ENCODE results near the gene ZNF175. TPM values are rescaled to one million over a fixed set of nuclear protein-coding genes. Genes with fewer than 3 reads are reported as not detected.

Gene ZNF175
- total and polyA plus RNA-seq, 2 donors from 2014 or later: 3.3 to 20.1 TPM

DNA sequence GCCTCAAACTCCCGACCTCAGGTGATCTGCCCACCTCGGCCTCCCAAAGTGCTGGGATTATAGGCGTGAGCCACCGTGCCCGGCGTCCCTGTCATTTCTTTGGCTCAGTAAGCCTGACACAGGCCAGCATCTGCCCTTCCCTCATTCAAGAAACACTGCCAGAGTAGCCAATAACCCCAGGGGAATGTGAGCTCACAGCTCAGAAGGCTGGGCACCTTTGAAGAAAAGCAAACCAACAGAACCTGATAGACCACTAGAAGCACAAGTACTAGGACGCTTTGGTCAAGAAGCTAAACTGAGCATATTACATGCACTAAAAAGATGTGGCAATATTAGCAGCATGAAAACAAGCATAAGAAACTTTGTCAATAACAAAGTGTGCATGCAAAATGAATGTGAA is 44.9 kb downstream of the ZNF175 start:
- Histone ChIP-seq H3K27me3 (ENCODE audit: control insufficient read depth, insufficient read depth, low read length) (no peaks in the 10 kb centered on the region), H3K9me3 (ENCODE audit: control insufficient read depth in 2 of 3, insufficient read depth in 1 of 3, low read length in 3 of 3) (peaks cover 0 to 4% (median 0%) of the 10 kb centered on the region in 3 donors), H3K4me1 (ENCODE audit: control insufficient read depth in 2 of 3, insufficient read depth in 2 of 3, low read depth in 1 of 3, low read length in 3 of 3) (no peaks in the 10 kb centered on the region), H3K36me3 (ENCODE audit: control insufficient read depth in 2 of 3, insufficient read depth in 3 of 3, low read length in 3 of 3) (no peaks in the 10 kb centered on the region), H3K27ac (ENCODE audit: low read depth in 2 of 2, low read length in 2 of 2) (no peak overlapping the region), H3K4me3 (ENCODE audit: low read length in 3 of 3) (no peak overlapping the region), H3K9ac (ENCODE audit: low read length in 3 of 3) (no peak overlapping the region)
- TF ChIP-seq CTCF (IDR thresholded peaks at IDR 0.05; ENCODE audit: borderline replicate concordance, extremely low read depth, insufficient read depth): no peak
- DNase-seq: no peak
- intact Hi-C loops (cut with DNase I): no loop called here
- FAIRE-seq: no peak

DNA sequence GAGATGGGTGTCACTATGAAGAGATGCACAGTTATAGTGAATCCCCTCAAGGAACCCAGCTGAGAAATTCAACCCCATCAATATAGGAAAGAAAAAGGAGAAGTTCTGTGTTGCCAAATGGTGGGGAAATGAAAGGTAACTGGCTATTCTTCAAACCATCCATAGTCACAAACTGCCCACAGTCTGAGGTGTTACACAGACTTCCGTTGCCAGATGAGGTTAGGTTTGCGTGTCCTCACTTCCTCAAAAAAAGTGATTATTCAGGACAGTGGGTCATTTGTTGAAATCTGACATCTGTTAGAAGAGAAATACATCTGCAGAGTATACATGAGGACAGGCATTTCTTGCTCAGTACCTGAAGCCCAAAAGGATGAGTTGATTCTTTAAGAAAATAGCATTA is 50.1 kb downstream of the ZNF175 start:
- Histone ChIP-seq H3K27ac (ENCODE audit: low read depth in 2 of 2, low read length in 2 of 2) (no peak overlapping the region), H3K9ac (ENCODE audit: low read length in 3 of 3) (no peak overlapping the region), H3K27me3 (ENCODE audit: control insufficient read depth, insufficient read depth, low read length) (no peaks in the 10 kb centered on the region), H3K4me1 (ENCODE audit: control insufficient read depth in 2 of 3, insufficient read depth in 2 of 3, low read depth in 1 of 3, low read length in 3 of 3) (no peaks in the 10 kb centered on the region), H3K4me3 (ENCODE audit: low read length in 3 of 3) (no peak overlapping the region), H3K9me3 (ENCODE audit: control insufficient read depth in 2 of 3, insufficient read depth in 1 of 3, low read length in 3 of 3) (no peaks in the 10 kb centered on the region), H3K36me3 (ENCODE audit: control insufficient read depth in 2 of 3, insufficient read depth in 3 of 3, low read length in 3 of 3) (no peaks in the 10 kb centered on the region)
- DNase-seq (no peak), FAIRE-seq (no peak)
- TF ChIP-seq CTCF (IDR thresholded peaks at IDR 0.05; ENCODE audit: borderline replicate concordance, extremely low read depth, insufficient read depth): no peak
- intact Hi-C loops (cut with DNase I): no loop called here

- no peak overlapping the region for H3K4me3 ChIP-seq (ENCODE audit: low read length in 3 of 3)
- intact Hi-C loops (cut with DNase I): no loop called here
- no peaks in the 10 kb centered on the region for H3K9me3 ChIP-seq (ENCODE audit: control insufficient read depth in 2 of 3, insufficient read depth in 1 of 3, low read length in 3 of 3)
- no peak for FAIRE-seq
- H3K27me3 ChIP-seq (ENCODE audit: control insufficient read depth, insufficient read depth, low read length): no peaks in the 10 kb centered on the region
- H3K27ac ChIP-seq (ENCODE audit: low read depth in 2 of 2, low read length in 2 of 2): no peak overlapping the region
- peaks cover 0 to 2% (median 0%) of the 10 kb centered on the region in 3 donors for H3K4me1 ChIP-seq (ENCODE audit: control insufficient read depth in 2 of 3, insufficient read depth in 2 of 3, low read depth in 1 of 3, low read length in 3 of 3)
- no peak overlapping the region for H3K9ac ChIP-seq (ENCODE audit: low read length in 3 of 3)
- DNase-seq: no peak
- H3K36me3 ChIP-seq (ENCODE audit: control insufficient read depth in 2 of 3, insufficient read depth in 3 of 3, low read length in 3 of 3): no peaks in the 10 kb centered on the region
- no peak for TF ChIP-seq CTCF (IDR thresholded peaks at IDR 0.05; ENCODE audit: borderline replicate concordance, extremely low read depth, insufficient read depth)
These were observed 55.6 kb downstream of the ZNF175 start for GRCh38 chr19:51626675-51627074.

GRCh38 chr19:51627491-51628138 is 56.5 kb downstream of the ZNF175 start:
- intact Hi-C loops (cut with DNase I): no loop called here
- no peak overlapping the region for H3K9ac ChIP-seq (ENCODE audit: low read length in 3 of 3)
- TF ChIP-seq CTCF (IDR thresholded peaks at IDR 0.05; ENCODE audit: borderline replicate concordance, extremely low read depth, insufficient read depth): no peak
- DNase-seq: no peak
- no peaks in the 10 kb centered on the region for H3K27me3 ChIP-seq (ENCODE audit: control insufficient read depth, insufficient read depth, low read length)
- H3K36me3 ChIP-seq (ENCODE audit: control insufficient read depth in 2 of 3, insufficient read depth in 3 of 3, low read length in 3 of 3): no peaks in the 10 kb centered on the region
- no peak for FAIRE-seq
- no peak overlapping the region for H3K27ac ChIP-seq (ENCODE audit: low read depth in 2 of 2, low read length in 2 of 2)
- no peaks in the 10 kb centered on the region for H3K9me3 ChIP-seq (ENCODE audit: control insufficient read depth in 2 of 3, insufficient read depth in 1 of 3, low read length in 3 of 3)
- no peak overlapping the region for H3K4me3 ChIP-seq (ENCODE audit: low read length in 3 of 3)
- H3K4me1 ChIP-seq (ENCODE audit: control insufficient read depth in 2 of 3, insufficient read depth in 2 of 3, low read depth in 1 of 3, low read length in 3 of 3): peaks cover 0 to 2% (median 0%) of the 10 kb centered on the region in 3 donors
